ENCODE data around the gene NPTX2. TPM values are rescaled to one million over a fixed set of nuclear protein-coding genes. Genes with fewer than 3 reads are reported as not detected.

The NPTX2 gene
- total RNA-seq, 2 experiments from 2014 or later: not detected

Other genes starting within 250 kb of the NPTX2 start
- 1 to 10 TPM; 2.3 to 3.0 TPM for gene BAIAP2L1, start 216.2 kb upstream of the NPTX2 start, total RNA-seq